ENCODE measurements around the gene YDJC. TPM values are rescaled to one million over a fixed set of nuclear protein-coding genes. Genes with fewer than 3 reads are reported as not detected.
A peak's percentile ranks its signal among the peaks of the same experiment; 100 is the strongest.
"Not testable (repeated sequence)": the region's sequence is repeated elsewhere in the genome, so short reads cannot be mapped to it uniquely, and the experiment has no call there.

The YDJC gene
- total RNA-seq: 10 to 100 TPM; 39.7 to 48.8 TPM

- Mint-ChIP-seq H3K9me3 (no peaks in the 10 kb centered on the region), H3K36me3 (ENCODE audit: insufficient read depth in 2 of 2) (peaks cover 2 to 16% of the 10 kb centered on the region in 2 donors), H3K27me3 (ENCODE audit: low read depth) (no peaks in the 10 kb centered on the region), H3K27ac (peak within 1 kb of the TSS; percentile 79), H3K4me3 (peak within 1 kb of the TSS; percentile 91 to 92), H3K4me1 (ENCODE audit: low read depth) (peaks cover 64% of the 10 kb centered on the region)
- DNase-seq (peak; percentile 96 to 98), ATAC-seq (replicated peaks in 1 of 2) (peak; percentile 88 to 90)
These were observed at the start of gene YDJC for GRCh38 chr22:21629255-21630149. TSS of gene YDJC (minus strand) at chr22:21630022. CDS start at chr22:21630014, 8 bp downstream.

- Mint-ChIP-seq H3K4me3 (no peak overlapping the region), H3K27me3 (ENCODE audit: low read depth) (no peaks in the 10 kb centered on the region), H3K36me3 (ENCODE audit: insufficient read depth in 2 of 2) (peaks cover 2 to 9% of the 10 kb centered on the region in 2 donors), H3K9me3 (no peaks in the 10 kb centered on the region), H3K4me1 (ENCODE audit: low read depth) (no peaks in the 10 kb centered on the region), H3K27ac (no peak overlapping the region)
- ATAC-seq (replicated peaks in 1 of 2) (no peak), DNase-seq (no peak)
These were observed 49.6 kb upstream of the YDJC start for GRCh38 chr22:21679383-21679782.

DNA sequence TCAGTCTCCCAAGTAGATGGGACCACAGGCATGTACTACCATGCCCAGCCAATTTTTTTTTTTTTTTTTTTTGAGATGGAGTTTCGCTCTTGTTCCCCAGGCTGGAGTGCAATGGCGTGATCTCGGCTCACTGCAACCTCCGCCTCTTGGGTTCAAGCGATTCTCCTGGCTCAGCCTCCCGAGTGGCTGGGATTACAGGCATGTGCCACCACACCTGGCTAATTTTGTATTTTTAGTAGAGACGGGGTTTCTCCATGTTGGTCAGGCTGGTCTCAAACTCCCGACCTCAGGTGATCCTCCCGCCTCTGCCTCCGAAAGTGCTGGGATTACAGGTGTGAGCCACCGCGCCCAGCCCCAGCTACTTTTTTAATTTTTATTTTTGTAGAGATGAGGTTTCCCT is 49.0 kb upstream of the YDJC start:
- not testable (repeated sequence) for DNase-seq; ATAC-seq (replicated peaks in 1 of 2); H3K4me1 Mint-ChIP-seq (ENCODE audit: low read depth); H3K4me3 Mint-ChIP-seq; H3K27me3 Mint-ChIP-seq (ENCODE audit: low read depth); H3K9me3 Mint-ChIP-seq
- Mint-ChIP-seq H3K27ac (peak overlapping the region; percentile 34), H3K36me3 (ENCODE audit: insufficient read depth in 2 of 2) (peaks cover 2 to 10% of the 10 kb centered on the region in 2 donors)

GRCh38 chr22:21677606-21678443 is 48.0 kb upstream of the YDJC start:
- Mint-ChIP-seq H3K36me3 (ENCODE audit: insufficient read depth in 2 of 2) (peaks cover 2 to 10% of the 10 kb centered on the region in 2 donors), H3K27me3 (ENCODE audit: low read depth) (no peaks in the 10 kb centered on the region), H3K4me1 (ENCODE audit: low read depth) (no peaks in the 10 kb centered on the region), H3K4me3 (no peak overlapping the region), H3K27ac (no peak overlapping the region), H3K9me3 (no peaks in the 10 kb centered on the region)
- ATAC-seq (replicated peaks in 1 of 2): no peak
- DNase-seq: no peak

- no peak for DNase-seq
- no peak for ATAC-seq (replicated peaks in 1 of 2)
- Mint-ChIP-seq H3K36me3 (ENCODE audit: insufficient read depth in 2 of 2) (peaks cover 2 to 10% of the 10 kb centered on the region in 2 donors), H3K4me3 (no peak overlapping the region), H3K27me3 (ENCODE audit: low read depth) (no peaks in the 10 kb centered on the region), H3K9me3 (no peaks in the 10 kb centered on the region), H3K27ac (no peak overlapping the region), H3K4me1 (ENCODE audit: low read depth) (no peaks in the 10 kb centered on the region)
These were observed 44.9 kb upstream of the YDJC start for GRCh38 chr22:21674638-21675245.

DNA sequence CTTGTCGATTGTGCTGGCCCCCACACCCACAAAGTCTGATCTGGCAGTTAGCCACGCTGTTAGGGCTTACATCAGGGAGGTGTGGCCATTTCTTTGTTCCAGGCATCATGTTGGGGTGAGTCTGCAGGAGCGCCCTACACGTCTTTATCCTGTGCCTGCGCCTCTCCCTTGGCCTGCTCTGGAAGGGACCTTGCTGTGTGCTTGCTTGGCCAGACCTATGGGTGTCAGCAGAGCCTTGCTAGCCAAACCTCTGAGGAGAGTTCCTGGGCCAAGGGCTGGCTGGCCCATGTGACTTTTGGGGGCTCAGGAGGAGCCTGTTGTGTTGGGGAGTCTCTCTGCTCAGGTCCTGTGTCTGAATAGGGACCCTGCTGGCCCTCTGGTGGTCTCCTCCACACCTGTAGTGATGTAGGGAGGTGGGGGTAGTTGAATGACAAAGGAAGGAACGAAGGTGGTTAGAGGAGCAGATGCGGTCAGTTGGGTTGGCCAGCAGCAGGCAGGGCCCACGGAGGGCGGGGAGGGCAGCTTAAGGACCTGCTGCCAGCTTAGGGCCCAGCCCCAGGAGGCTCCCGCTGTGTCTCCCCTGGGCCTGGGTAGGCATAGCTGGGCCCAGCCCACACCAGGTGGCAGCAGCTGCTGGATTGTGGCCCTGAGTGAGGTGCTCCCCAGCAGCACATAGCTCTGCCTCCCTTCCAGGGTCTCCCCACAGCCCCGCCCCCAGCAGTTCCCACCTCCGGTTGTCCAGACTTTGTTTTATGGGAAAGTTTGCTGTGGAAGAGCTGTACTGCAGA is 43.9 kb upstream of the YDJC start:
- H3K9me3 Mint-ChIP-seq: no peaks in the 10 kb centered on the region
- DNase-seq: no peak
- peaks cover 5% of the 10 kb centered on the region for H3K4me1 Mint-ChIP-seq (ENCODE audit: low read depth)
- H3K27me3 Mint-ChIP-seq (ENCODE audit: low read depth): no peaks in the 10 kb centered on the region
- H3K36me3 Mint-ChIP-seq (ENCODE audit: insufficient read depth in 2 of 2): peaks cover 2 to 10% of the 10 kb centered on the region in 2 donors
- H3K4me3 Mint-ChIP-seq: no peak overlapping the region
- ATAC-seq (replicated peaks in 1 of 2): no peak
- no peak overlapping the region for H3K27ac Mint-ChIP-seq

- Mint-ChIP-seq H3K9me3 (no peaks in the 10 kb centered on the region), H3K27ac (no peak overlapping the region), H3K4me3 (no peak overlapping the region), H3K36me3 (ENCODE audit: insufficient read depth in 2 of 2) (peaks cover 2 to 10% of the 10 kb centered on the region in 2 donors), H3K4me1 (ENCODE audit: low read depth) (peaks cover 16% of the 10 kb centered on the region), H3K27me3 (ENCODE audit: low read depth) (no peaks in the 10 kb centered on the region)
- no peak for DNase-seq
- no peak for ATAC-seq (replicated peaks in 1 of 2)
These were observed 42.3 kb upstream of the YDJC start for GRCh38 chr22:21672107-21672629.

GRCh38 chr22:21669026-21669425 is 39.2 kb upstream of the YDJC start:
- DNase-seq (no peak), ATAC-seq (replicated peaks in 1 of 2) (no peak)
- H3K27me3 Mint-ChIP-seq (ENCODE audit: low read depth): no peaks in the 10 kb centered on the region
- peak overlapping the region; percentile 7 to 54 for H3K4me3 Mint-ChIP-seq
- no peaks in the 10 kb centered on the region for H3K36me3 Mint-ChIP-seq (ENCODE audit: insufficient read depth in 2 of 2)
- H3K9me3 Mint-ChIP-seq: no peaks in the 10 kb centered on the region
- H3K27ac Mint-ChIP-seq: peak overlapping the region; percentile 79
- H3K4me1 Mint-ChIP-seq (ENCODE audit: low read depth): peaks cover 34% of the 10 kb centered on the region

GRCh38 chr22:21666786-21667185 is 37.0 kb upstream of the YDJC start:
- no peak for ATAC-seq (replicated peaks in 1 of 2)
- Mint-ChIP-seq H3K27ac (peak overlapping the region; percentile 63), H3K27me3 (ENCODE audit: low read depth) (no peaks in the 10 kb centered on the region)

DNA sequence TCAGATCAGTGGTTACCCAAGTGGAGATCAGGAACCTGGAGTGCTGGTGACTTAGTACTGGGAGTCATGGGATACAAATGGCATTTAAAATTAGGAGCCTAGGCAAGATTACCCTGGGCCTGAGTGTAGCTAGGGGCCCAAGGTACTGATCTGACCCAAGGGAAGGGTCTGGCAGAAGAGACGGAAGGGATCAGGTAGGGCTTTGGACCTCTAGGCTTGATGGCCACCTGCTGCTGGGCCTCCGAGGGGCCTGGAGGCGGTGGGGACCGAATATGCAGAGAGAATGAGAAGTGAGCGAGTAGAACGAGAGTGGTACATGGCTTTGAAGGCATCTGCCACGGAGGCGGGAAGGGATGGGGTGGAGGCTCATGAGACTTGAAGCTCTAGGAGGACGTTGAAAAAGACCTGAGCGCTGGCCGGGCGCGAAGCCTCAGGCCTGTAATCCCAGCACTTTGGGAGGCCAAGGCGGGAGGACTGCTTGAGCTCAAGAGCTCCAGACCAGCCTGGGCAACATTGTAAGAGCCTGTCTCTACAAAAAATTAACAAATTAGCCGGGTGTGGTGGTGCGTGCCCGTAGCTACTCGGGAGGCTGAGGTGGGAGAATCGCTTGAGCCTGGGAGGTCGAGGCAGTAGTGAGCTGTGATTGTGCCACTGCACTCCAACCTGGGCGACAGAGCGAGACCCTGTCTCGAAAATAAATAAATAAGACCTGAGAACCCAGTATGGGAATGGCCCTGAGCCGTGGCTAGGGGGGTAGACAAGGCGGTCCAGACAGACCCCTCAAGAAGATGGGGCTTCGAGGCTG is 35.4 kb upstream of the YDJC start:
- H3K27me3 Mint-ChIP-seq (ENCODE audit: low read depth): no peaks in the 10 kb centered on the region
- no peaks in the 10 kb centered on the region for H3K9me3 Mint-ChIP-seq
- DNase-seq: no peak
- H3K36me3 Mint-ChIP-seq (ENCODE audit: insufficient read depth in 2 of 2): no peaks in the 10 kb centered on the region
- peaks cover 34% of the 10 kb centered on the region for H3K4me1 Mint-ChIP-seq (ENCODE audit: low read depth)
- ATAC-seq (replicated peaks in 1 of 2): no peak
- H3K27ac Mint-ChIP-seq: peak overlapping the region; percentile 72
- H3K4me3 Mint-ChIP-seq: peak overlapping the region; percentile 98 to 99

More at GRCh38 chr22:21666786-21667185, 37.0 kb upstream of the YDJC start:
- no peak for DNase-seq
- H3K36me3 Mint-ChIP-seq (ENCODE audit: insufficient read depth in 2 of 2): no peaks in the 10 kb centered on the region
- H3K4me3 Mint-ChIP-seq: peak overlapping the region; percentile 98 to 99
- no peaks in the 10 kb centered on the region for H3K9me3 Mint-ChIP-seq
- H3K4me1 Mint-ChIP-seq (ENCODE audit: low read depth): peaks cover 34% of the 10 kb centered on the region

GRCh38 chr22:21663738-21664137 is 33.9 kb upstream of the YDJC start:
- Mint-ChIP-seq H3K27me3 (ENCODE audit: low read depth) (no peaks in the 10 kb centered on the region), H3K4me3 (peak overlapping the region in 1 of 2 donors; percentile 17), H3K27ac (no peak overlapping the region), H3K9me3 (no peaks in the 10 kb centered on the region), H3K36me3 (ENCODE audit: insufficient read depth in 2 of 2) (no peaks in the 10 kb centered on the region), H3K4me1 (ENCODE audit: low read depth) (peaks cover 30% of the 10 kb centered on the region)
- no peak for DNase-seq
- ATAC-seq (replicated peaks in 1 of 2): no peak
